DND-41 (cell line): ENCODE data around the gene PIGW.

Experiments
- EZH2 ChIP-seq: IDR thresholded peaks from 3 replicates; pipeline ENCODE4 v1.6.1; 2012; ENCODE audit warnings: borderline replicate concordance, low read depth, mild to moderate bottlenecking, moderate library complexity, low read length, inconsistent platforms; ENCODE audit not compliant: severe bottlenecking
- TF ChIP-seq, protein P1 (sequence below): IDR thresholded peaks from 2 replicates; pipeline ENCODE4 v1.5.1; 2012; ENCODE audit warnings: borderline replicate concordance, low read length, moderate library complexity, mild to moderate bottlenecking; ENCODE audit not compliant: poor library complexity, severe bottlenecking; ENCODE audit errors: extremely low read depth

DNA sequence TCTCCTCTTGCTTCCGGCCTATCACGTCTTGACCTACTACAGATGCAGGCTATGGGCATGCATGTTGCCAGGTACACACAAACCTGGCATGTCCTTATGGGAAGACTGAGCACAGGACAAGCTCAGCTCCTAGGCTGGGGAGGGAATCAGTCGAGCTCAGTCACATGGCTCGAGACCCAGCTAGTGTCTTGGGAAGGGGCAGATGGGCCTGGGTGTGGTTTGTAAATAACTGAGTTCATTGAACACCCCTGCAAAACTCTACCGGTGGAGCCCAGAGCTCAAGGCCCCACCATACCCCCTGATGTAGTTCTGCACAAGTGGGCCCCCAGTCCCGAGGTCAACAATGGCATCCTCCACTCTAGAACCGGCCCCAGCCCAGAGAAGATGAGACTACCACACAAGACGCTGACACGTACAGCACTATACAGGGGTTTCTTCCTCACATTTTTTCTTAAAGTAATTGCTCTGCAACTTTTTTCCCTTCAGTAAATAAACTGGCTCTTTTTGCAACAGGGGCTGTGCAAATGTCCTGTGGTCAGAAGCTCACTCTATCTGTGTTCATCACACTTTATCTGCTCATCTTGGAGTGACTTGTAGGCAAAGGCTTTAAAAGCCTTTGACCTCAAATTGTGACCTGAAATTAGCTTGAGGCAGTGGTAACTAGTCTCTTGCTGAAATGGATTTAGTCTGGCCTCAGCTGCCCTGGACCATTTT is 25.4 kb upstream of the PIGW start:
- TF ChIP-seq, protein P1, sequence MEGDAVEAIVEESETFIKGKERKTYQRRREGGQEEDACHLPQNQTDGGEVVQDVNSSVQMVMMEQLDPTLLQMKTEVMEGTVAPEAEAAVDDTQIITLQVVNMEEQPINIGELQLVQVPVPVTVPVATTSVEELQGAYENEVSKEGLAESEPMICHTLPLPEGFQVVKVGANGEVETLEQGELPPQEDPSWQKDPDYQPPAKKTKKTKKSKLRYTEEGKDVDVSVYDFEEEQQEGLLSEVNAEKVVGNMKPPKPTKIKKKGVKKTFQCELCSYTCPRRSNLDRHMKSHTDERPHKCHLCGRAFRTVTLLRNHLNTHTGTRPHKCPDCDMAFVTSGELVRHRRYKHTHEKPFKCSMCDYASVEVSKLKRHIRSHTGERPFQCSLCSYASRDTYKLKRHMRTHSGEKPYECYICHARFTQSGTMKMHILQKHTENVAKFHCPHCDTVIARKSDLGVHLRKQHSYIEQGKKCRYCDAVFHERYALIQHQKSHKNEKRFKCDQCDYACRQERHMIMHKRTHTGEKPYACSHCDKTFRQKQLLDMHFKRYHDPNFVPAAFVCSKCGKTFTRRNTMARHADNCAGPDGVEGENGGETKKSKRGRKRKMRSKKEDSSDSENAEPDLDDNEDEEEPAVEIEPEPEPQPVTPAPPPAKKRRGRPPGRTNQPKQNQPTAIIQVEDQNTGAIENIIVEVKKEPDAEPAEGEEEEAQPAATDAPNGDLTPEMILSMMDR, result no peak
- TF ChIP-seq EZH2, result no peak
